Endometrial microvascular endothelial cells (primary cell): ENCODE data around the gene CTXN1. TPM values are rescaled to one million over a fixed set of nuclear protein-coding genes. Genes with fewer than 3 reads are reported as not detected.
"Not testable (repeated sequence)": the region's sequence is repeated elsewhere in the genome, so short reads cannot be mapped to it uniquely, and the experiment has no call there.

Source experiments
- in situ Hi-C: cut with HindIII; loops from 2 replicates; pipeline ENCODE4 v1.10.0; 2017; ENCODE audit warnings: low sequenced_read_pairs, low pct_unique_long_range_greater_than_20kb; ENCODE audit errors: inconsistent ontology term
- total RNA-seq: library from RNA; depleted of rRNA; stranded (reverse); fragments of >200 nt; gene quantifications from one replicate; pipeline ENCODE4 v1.2.3, GENCODE V29; 2015; ENCODE audit errors: inconsistent ontology term

The CTXN1 gene
- 2.2 TPM for total RNA-seq

- in situ Hi-C loops = no loop called here
Measured at GRCh38 chr19:7926021-7926726, at the start of gene CTXN1. TSS of gene CTXN1 (minus strand) at chr19:7926135. CDS start at chr19:7925538, 597 bp downstream.

GRCh38 chr19:7975037-7975436 lies 49.1 kb upstream of the CTXN1 start:
- in situ Hi-C loops = no loop called here

DNA sequence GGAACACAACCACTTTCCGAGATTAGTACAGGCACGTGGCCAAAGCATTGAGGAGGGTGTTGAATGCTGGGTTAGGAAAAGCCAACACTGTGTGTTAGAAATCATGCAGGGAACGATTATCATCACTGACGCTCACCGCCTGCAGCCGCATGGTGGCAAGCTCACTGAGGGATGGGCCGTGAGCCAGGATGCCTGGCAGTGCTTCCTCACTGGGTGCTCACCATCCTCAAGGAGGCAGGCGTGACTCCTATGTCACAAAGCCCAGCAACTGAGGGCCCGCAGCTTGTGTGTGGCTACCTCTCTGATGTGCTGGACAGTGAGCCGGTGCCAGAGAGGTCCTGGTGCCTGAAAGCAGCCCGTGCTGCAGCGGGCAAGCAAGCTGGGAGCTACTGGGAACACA lies 47.9 kb upstream of the CTXN1 start:
- in situ Hi-C loops = no loop called here

DNA sequence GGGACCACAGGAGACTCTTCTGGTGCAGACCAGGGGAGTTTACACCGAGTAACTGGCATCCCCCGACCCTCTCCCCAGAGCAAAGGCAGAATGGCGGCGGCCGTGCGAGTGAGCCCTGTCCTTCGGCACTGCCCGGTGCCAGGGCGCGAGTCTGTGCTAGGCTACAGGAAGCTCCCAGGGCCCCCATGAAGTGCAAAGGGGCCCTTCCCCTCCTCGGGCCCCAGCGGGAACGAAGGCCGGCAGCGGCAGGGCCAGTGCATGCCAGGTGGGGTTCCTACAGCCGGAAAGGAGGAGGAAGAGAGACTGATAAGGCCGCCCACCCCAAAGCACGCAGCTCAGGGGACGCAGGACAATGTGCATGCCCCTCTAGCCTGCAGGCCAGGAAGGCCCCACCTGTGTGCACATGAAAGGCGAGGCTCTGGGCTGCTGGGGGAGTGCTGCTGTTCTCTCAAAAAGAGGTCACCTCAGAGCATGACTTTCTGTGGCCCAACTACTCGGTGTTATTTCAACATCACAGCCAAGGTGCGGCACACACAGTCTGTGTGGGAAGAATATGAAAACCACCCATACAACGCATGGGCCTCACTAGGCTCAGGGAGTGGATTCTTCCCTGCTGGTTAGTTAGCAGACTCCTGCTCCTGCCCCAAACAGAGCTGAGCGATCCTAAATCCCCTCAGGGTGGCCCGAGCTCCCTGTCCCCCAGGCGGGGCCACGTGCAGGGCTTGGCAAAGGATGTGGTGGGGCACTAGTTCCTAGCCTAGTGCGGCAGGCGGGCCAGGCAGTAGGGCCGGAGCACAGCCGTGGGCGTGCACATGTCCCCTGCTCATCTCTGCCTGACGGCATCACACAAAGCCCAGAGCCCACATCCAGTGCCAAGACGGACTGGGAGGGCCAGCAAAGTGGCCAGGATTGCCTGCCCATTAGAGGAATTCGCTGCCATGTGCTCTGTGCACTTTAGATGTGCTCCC lies 45.9 kb upstream of the CTXN1 start:
- in situ Hi-C loops = no loop called here

- in situ Hi-C loops = no loop called here
Measured at GRCh38 chr19:7970716-7971448, 44.9 kb upstream of the CTXN1 start.

- in situ Hi-C loops = no loop called here
Measured at GRCh38 chr19:7969555-7969939, 43.6 kb upstream of the CTXN1 start.

- in situ Hi-C loops = no loop called here
Measured at GRCh38 chr19:7968796-7969554, 43.0 kb upstream of the CTXN1 start.

GRCh38 chr19:7968008-7968795 lies 42.3 kb upstream of the CTXN1 start:
- in situ Hi-C loops = no loop called here

DNA sequence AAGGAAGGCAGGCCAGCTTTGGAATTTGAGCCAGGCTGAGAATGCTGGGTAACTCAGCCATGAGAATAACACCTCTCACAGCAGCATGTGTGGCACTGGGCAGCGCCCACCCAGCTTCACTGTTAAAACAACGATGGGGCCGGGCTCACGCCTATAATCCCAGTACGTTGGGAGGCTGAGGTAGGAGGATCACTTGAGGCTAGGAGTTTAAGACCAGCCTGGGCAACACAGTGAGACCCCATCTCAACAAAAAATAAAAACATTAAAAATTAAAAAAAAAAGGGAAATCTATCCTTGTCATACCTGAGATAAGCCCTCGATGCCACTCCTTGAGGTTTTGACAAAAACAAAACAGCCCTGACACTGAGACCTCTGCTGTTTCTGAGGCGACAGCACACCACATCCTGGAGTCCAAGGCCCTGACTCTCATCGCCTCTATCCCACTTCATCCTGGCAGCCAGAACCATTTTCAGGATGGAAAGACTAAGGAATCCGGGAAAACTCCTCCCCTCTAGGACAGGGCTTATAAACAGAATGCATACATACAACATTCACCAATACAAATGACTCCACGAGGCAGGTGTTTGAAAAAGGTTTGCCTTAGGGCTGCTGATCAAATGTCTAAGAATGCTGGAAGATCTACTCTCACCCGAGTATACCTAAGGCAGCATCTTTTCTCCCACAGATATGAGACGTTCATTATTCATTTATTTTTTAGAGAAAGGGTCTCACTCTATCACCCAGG lies 40.2 kb upstream of the CTXN1 start:
- in situ Hi-C loops = no loop called here

- in situ Hi-C loops = no loop called here
Measured at GRCh38 chr19:7965259-7965841, 39.4 kb upstream of the CTXN1 start.

GRCh38 chr19:7963566-7963965 lies 37.6 kb upstream of the CTXN1 start:
- in situ Hi-C loops = no loop called here

- in situ Hi-C loops = no loop called here
Measured at GRCh38 chr19:7962644-7963268, 36.8 kb upstream of the CTXN1 start.

GRCh38 chr19:7961920-7962626 lies 36.1 kb upstream of the CTXN1 start:
- in situ Hi-C loops = no loop called here

DNA sequence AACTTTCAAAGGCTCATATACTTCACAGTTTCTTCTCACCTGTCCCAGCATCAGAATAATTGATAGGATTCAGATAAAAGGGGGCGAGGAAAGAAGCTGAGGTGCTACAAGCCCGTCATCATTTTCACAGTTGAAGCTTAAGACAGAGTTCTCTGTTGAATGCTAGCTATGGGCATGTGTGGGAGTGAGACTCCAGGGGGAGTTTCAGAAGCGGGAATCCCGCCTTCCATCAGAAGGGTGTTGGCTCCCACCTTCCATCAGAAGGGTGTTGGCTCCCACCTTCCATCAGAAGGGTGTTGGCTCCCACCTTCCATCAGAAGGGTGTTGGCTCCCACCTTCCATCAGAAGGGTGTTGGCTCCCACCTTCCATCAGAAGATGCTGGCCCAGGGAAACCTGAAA lies 35.1 kb upstream of the CTXN1 start:
- in situ Hi-C loops = not testable (repeated sequence)

DNA sequence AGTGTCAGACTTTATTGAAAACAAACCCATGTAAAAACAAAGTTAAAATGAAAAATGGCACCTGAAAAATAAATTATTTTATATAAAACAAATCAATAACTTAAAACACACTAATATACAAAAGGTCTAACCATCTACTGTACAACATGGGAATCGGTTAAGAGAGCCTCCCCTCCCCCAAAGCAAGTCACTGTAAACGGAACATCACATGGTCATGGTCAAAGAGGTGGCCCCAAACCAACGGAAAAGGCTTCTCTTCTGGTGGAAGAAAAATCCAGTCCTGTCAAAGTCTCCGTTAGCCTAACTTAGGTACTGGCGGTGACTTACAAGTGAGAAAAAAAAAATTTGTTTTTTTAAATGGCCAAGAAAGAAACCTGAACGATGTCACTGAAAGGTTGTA lies 33.3 kb upstream of the CTXN1 start:
- in situ Hi-C loops = no loop called here

GRCh38 chr19:7955696-7956095 lies 29.8 kb upstream of the CTXN1 start:
- in situ Hi-C loops = no loop called here
